MM.1S (cell line): ENCODE data around the gene CLEC16A.

Experiments
- DNase-seq: peaks from one replicate; pipeline ENCODE4 v3.0.0-alpha.2; 2015
- H2AFZ ChIP-seq: fragments of 300-600 bp; sonication (generic); 2 replicates; pipeline ENCODE4 v1.6.0; 2016; ENCODE audit warnings: antibody characterized with exemption, low read length
- H3F3A ChIP-seq: fragments of 300-600 bp; sonication (generic); 2 replicates; pipeline ENCODE4 v1.6.1; 2016; ENCODE audit warnings: mild to moderate bottlenecking, antibody characterized with exemption, low read length, moderate library complexity, mixed read lengths; ENCODE audit not compliant: insufficient read depth
- H3K27ac ChIP-seq: fragments of 300-600 bp; sonication (generic); 2 replicates; pipeline ENCODE4 v1.5.1; 2016; ENCODE audit warnings: mild to moderate bottlenecking, low read length
- H3K27me3 ChIP-seq: fragments of 300-600 bp; sonication (generic); replicated peaks from 2 replicates; pipeline ENCODE4 v1.6.0; 2016; ENCODE audit warnings: low read length; ENCODE audit not compliant: insufficient read depth
- H3K36me3 ChIP-seq: fragments of 300-600 bp; sonication (generic); replicated peaks from 2 replicates; pipeline ENCODE4 v1.6.1; 2016; ENCODE audit warnings: mild to moderate bottlenecking, low read length, mixed read lengths; ENCODE audit not compliant: insufficient read depth
- H3K4me1 ChIP-seq: fragments of 300-600 bp; sonication (generic); 2 replicates; pipeline ENCODE4 v1.6.1; 2016; ENCODE audit warnings: low read length, mixed read lengths
- H3K4me2 ChIP-seq: fragments of 300-600 bp; sonication (generic); 2 replicates; pipeline ENCODE4 v1.6.0; 2016; ENCODE audit warnings: low read depth, low read length
- H3K4me3 ChIP-seq: fragments of 300-600 bp; sonication (generic); 2 replicates; pipeline ENCODE4 v1.5.1; 2016; ENCODE audit warnings: low read length, mixed read lengths
- H3K79me2 ChIP-seq: fragments of 300-600 bp; sonication (generic); 2 replicates; pipeline ENCODE4 v1.6.1; 2016; ENCODE audit warnings: mixed run types, low read length, mixed read lengths
- H3K9ac ChIP-seq: fragments of 300-600 bp; sonication (generic); 2 replicates; pipeline ENCODE4 v1.6.1; 2016; ENCODE audit warnings: low read length, mixed read lengths
- H3K9me2 ChIP-seq: fragments of 300-600 bp; sonication (generic); replicated peaks from 2 replicates; pipeline ENCODE4 v1.6.1; 2016; ENCODE audit warnings: mild to moderate bottlenecking, low read length, mixed read lengths; ENCODE audit not compliant: insufficient read depth
- H3K9me3 ChIP-seq: fragments of 300-600 bp; sonication (generic); replicated peaks from 2 replicates; pipeline ENCODE4 v1.6.1; 2016; ENCODE audit warnings: mild to moderate bottlenecking, low read length, mixed read lengths; ENCODE audit not compliant: insufficient read depth
- H4K20me1 ChIP-seq: fragments of 300-600 bp; sonication (generic); 2 replicates; pipeline ENCODE4 v1.6.1; 2016; ENCODE audit warnings: mild to moderate bottlenecking, low read length, moderate library complexity, mixed read lengths; ENCODE audit not compliant: insufficient read depth
- CTCF ChIP-seq: fragments of 300-600 bp; sonication (generic); IDR thresholded peaks from 2 replicates; pipeline ENCODE4 v1.5.1; 2016; ENCODE audit warnings: antibody characterized with exemption, low read length, mixed read lengths
- EZH2 ChIP-seq: fragments of 300-600 bp; sonication (generic); optimal IDR thresholded peaks from 2 replicates; pipeline ENCODE3; 2017; ENCODE audit warnings: low read depth, mild to moderate bottlenecking, antibody characterized with exemption, low read length, mixed read lengths
- EZH2phosphoT487 ChIP-seq: fragments of 300-600 bp; sonication (generic); IDR thresholded peaks from 2 replicates; pipeline ENCODE4 v1.6.1; 2018; ENCODE audit warnings: antibody characterized with exemption, low read length

Gene CLEC16A

GRCh38 chr16:10919003-10919351, 25.4 kb upstream of the CLEC16A start:
- Histone ChIP-seq H3K4me1 (no peaks in the 10 kb centered on the region), H3K79me2 (no peaks in the 10 kb centered on the region), H3K36me3 (no peaks in the 10 kb centered on the region; the same call in 1 of the 2 replicates), H3K27ac (no peak overlapping the region), H3K9me2 (no peaks in the 10 kb centered on the region), H3K9me3 (no peaks in the 10 kb centered on the region), H3K27me3 (no peaks in the 10 kb centered on the region), H3K9ac (no peak overlapping the region), H3K4me3 (no peak overlapping the region), H3F3A (peaks cover 3% of the 10 kb centered on the region), H2AFZ (no peak overlapping the region), H4K20me1 (no peaks in the 10 kb centered on the region), H3K4me2 (no peak overlapping the region)
- no peak for DNase-seq
- TF ChIP-seq EZH2 (no peak), CTCF (no peak), EZH2phosphoT487 (no peak)

- Histone ChIP-seq H3K27me3 (no peaks in the 10 kb centered on the region), H4K20me1 (no peaks in the 10 kb centered on the region), H3K9me2 (no peaks in the 10 kb centered on the region), H3K27ac (no peak overlapping the region), H2AFZ (no peak overlapping the region), H3K9me3 (no peaks in the 10 kb centered on the region), H3F3A (peaks cover 3% of the 10 kb centered on the region), H3K79me2 (no peaks in the 10 kb centered on the region), H3K4me2 (no peak overlapping the region), H3K9ac (no peak overlapping the region), H3K4me3 (no peak overlapping the region), H3K36me3 (no peaks in the 10 kb centered on the region; the same call in 1 of the 2 replicates), H3K4me1 (no peaks in the 10 kb centered on the region)
- no peak for DNase-seq
- TF ChIP-seq EZH2: no peak
- TF ChIP-seq CTCF: no peak
- no peak for TF ChIP-seq EZH2phosphoT487
These were observed 23.5 kb upstream of the CLEC16A start for GRCh38 chr16:10920726-10921427.

GRCh38 chr16:10921536-10922327, 22.6 kb upstream of the CLEC16A start:
- no peak overlapping the region for H2AFZ ChIP-seq
- no peaks in the 10 kb centered on the region for H3K9me3 ChIP-seq
- H3F3A ChIP-seq: peaks cover 3% of the 10 kb centered on the region
- no peak for DNase-seq
- H3K27me3 ChIP-seq: no peaks in the 10 kb centered on the region
- no peaks in the 10 kb centered on the region for H3K79me2 ChIP-seq
- no peak overlapping the region for H3K27ac ChIP-seq
- no peaks in the 10 kb centered on the region for H4K20me1 ChIP-seq
- H3K4me1 ChIP-seq: no peaks in the 10 kb centered on the region
- H3K4me3 ChIP-seq: no peak overlapping the region
- no peaks in the 10 kb centered on the region; the same call in 1 of the 2 replicates for H3K36me3 ChIP-seq
- H3K9me2 ChIP-seq: no peaks in the 10 kb centered on the region
- H3K9ac ChIP-seq: no peak overlapping the region
- no peak overlapping the region for H3K4me2 ChIP-seq
- TF ChIP-seq EZH2phosphoT487: no peak
- no peak for TF ChIP-seq CTCF
- no peak for TF ChIP-seq EZH2
